HG03575 (cell line): Measurements from ENCODE around the gene SNX3.

ENCODE experiments used
- ATAC-seq: cut with Tn5 transposase; IDR thresholded peaks from one replicate; pipeline ENCODE4 v1.9.1; 2021; ENCODE audit not compliant: unreplicated experiment, insufficient number of reproducible peaks, low FRiP score; ENCODE audit errors: extremely low read depth

Gene SNX3

DNA sequence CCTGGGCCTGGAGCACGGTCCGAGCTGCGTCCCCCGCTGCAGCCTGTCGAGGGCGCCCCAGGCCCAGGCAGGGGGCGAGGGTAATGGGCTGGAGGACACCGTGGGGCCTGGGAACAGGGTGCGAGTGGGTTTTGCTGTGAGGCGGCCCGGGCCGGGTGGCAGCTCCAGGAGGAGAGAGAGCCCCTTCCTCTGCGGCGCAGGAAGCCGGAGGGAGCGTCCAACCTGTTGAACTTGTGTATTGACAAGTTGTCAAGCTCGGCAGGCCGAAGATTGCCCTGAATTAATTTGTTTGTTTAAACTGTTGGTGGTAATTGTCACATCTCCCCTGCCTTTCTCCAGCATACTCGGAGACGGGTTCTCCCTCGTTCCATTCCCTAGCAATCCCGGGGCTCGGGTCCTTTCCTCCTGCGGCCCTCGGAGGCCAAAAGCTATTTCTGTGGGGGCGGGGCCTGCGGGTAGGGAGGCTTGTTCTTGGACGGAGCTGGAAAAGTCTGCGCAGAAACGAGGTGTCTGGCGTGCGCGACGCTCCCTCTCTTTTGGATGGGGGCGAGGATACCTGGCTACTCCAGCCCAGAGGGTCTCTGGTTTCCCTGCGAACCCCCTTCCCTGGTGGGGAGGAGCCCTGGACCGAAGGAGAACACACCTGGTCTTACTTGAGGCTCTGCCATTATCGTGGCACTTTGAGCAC is 85.1 kb downstream of the SNX3 start:
- no peak for ATAC-seq

DNA sequence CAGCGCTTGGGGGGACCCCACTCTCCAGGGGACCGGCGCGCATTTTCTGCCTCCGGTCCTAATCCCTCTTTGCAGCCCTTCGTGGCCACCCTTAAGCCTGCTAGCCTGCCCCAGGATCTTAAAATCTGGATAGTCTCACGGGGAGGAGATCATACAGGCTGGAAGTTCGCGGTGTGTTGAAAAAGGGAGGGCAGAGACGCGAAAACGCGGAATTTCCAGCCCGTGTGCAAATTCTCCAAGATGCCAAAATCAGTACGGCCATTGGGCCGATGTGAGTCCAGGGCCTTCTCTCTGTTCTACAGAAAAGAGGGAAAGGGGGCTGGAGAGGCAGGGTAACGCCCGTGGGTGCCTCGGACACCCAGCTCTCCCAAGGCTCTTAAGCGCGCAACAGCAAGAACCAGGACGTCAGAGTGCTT is 85.7 kb downstream of the SNX3 start:
- no peak for ATAC-seq

DNA sequence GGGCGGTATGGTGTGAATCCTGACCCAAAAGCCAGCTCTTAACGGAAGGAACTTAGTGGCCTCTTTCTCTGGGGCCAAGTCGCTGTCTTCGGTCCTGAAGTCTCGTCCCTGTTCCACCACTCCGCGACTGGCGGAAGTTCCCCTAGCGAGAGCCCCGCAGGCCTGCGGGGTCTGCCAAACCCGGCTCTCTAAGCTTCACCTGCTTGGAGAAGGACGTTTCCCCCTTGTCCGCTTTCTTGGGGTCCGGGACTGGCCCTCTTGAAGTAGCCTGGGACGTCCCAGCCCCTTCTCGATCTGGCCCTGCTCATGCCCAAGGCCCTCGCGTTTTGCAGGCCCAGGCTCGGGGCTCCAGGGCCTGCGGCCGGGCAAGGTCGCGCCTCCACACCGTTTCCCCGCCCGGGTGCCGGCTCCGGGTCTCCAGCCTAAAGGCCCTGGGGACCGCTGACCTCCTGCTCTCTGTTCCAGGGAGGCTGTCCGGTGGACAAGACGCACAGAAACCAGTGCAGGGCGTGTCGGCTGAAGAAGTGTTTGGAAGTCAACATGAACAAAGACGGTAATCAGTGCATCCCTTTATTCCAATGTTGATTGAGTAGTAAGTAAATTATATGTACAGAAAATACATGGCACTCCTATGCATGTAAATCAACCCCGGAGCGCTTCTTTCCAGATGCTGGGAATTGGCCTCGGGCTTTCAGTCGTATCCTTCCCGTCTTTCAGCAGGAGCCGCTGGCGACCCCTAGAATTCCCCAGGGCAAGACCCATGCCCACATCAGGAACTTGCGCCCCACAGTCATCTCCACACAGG is 86.3 kb downstream of the SNX3 start:
- ATAC-seq = no peak

DNA sequence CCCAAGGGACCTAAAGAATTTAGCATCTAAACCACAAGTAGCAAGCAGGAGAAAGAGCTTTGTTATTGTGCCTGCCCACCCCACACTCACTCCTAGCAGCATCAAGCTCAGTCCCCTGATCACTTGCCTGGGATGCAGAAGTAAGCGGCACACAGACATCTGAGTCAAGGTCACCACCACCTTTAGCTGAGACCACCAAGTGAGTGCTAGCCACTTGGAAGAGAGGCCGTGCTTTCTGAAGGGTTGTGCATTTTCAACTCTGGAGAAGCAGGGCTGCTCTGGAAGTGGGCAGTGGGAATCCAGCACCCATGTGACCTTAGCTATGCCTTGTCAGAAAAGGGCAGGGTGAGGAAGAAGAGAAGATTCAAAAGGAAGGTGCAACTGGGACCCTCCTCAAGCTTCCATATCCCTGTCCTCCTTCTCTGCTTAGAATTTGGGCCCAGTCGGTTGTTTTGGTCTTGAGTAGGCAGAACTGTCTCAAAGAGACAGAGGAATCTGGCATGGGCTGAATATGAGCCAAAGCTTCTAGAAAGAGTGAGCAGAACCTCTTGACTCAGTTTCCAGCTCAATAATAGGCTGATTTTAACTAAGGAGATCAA is 88.8 kb downstream of the SNX3 start:
- no peak for ATAC-seq

DNA sequence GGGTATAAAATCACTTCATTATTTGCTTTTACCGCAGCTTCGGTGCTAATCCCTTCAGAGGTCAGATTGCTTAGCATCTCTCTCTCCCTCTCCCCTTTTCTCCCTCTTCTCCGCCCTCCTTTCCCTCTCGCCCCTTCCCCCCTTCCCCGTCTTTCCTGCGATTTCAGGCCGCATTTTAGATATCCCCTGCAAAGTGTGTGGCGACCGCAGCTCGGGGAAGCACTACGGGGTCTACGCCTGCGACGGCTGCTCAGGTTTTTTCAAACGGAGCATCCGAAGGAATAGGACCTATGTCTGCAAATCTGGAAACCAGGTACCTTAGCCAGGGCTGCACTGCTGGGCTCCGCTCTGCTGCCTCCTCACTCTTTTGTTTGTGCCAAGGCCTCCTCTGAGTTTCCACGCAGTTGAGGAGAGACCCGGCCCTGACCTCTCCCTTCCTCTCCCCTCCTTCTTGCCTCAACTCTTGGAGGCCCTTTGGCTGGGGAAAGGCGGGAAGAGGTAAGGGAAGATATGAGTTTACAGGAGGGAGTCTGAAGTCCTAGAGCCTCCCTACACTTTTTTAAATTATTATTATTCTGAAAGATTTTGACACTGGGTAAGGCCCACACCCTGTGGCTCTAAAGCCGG is 89.4 kb downstream of the SNX3 start:
- no peak for ATAC-seq

DNA sequence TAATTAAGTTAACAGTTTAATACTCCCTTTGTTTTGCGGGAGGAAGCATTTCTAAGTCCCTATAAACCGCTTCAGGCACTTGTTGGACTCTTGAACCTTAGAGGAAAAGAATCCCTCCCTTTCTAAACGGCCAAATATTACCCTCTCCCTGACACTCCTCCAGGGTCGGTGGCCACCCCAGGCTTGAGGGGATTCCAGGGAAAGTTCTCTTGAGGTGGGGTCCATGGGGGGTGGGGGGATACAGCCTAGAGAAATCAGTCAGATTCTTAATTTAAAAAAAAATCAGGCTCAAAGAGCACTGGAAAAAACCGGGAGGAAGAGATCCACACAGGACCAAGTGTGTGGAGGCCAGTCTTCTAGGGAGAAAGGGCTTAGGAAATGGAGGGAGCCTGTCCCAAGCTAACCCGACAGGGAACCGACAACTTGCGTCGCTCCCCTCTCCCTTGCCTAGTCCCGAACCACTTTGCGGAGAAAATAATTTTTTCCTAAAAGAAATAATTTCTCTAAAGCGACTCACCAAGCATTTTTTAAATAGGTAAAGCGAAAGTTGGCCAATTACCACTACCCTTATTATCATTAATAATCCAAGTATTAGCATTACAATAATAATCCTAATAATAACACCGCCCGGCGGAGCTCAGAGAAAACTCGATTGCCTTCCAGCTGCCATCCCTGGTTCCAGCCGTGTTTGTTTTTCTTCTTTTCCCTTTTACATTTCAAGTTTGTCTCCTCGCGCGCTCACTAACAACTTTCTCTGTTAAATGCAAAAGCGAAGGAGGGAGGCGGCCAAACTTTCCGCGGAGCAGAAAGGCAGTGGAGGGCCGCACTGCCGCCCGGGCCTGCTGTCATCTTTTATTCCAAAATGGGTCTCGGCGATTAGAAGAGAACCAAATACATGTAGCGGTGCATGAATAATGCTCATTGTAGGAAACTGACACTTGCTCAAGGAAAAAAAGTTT is 90.2 kb downstream of the SNX3 start:
- no peak for ATAC-seq

DNA sequence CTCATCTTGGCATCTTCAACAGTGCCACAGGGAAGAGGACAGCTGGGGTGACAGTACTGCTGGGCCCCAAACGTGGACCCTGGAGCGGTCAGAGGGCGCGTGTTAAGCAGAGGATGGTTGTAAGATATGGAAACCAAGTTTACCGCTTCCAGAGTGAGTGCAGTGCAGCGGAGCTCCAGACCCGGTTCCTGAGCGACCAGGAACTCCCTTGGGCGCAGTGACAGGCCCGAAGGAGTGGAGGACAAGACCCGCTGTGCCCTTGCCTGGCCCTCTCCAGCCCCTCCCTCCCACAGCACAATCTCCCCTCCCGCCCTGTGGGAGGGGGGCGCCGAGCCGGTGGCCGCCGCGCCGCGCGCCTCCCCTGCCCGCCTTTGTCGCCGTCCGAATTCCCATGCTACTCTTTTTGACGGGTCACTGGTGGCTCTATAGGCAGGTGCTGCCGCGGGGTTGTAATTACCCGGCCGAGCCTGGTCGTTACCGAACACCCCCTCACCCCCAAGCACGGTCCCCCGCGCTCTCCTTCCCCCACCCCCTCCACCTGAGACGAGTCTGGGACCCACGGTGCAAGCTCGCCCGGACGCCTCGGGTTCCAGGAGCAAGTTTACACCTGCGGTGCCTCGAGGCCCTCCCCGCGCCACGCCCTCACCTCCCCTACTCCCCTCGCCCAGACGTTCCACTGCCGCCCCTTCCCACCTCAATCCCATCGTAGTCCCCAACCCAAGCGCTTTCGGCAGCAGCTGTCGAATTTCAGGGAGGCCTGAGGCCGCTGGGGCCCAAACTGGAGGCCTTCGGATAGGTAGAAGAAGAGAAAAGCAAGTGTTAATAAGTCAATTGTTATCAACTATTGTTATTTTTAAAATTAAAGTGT is 91.1 kb downstream of the SNX3 start:
- ATAC-seq = no peak

DNA sequence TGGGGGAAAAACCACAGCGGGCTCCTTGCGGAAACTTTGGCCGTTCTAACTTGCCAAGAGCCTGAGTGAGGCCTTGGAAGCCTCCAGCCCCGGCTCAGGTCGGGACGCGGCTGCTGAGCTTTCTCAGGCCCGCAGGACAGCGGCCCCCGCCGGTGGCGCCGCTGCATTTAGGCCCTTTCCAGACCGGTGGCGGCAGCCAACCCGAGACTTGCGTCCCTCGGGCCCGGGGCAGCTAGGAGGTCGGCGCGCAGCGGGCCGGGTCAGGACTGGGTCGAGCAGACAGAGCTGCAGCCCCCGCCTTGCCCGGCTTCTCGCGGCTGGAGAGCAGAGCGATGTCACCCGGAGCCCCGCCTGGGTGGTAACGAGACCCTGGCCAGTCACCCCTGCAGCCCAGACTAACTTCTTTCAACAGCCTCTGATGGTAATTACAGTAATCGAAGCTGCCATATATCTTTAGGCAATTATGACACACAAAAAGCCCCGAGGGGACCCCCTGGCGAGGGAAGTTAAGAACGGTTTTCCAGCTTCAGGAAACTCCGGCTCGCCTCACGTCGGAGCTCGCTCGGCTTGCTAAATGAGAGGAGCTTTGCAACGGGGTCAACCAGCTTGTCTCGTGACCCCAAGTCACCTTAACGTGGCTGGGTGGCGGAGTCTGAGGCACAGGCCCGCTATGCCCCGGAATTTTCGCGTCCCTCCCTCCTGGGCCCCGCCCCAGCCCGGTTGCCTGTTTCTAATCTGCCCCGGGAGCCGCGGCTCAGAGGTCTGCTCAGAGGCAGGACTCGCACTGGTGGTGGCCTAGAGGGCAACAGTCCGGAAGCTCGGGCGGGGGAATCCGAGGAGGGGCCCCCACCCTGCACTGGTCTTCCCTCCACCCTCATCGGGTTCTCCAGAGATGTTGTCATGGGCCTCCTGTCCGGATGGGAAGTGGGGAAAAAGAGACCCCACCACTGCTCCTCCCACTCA is 92.1 kb downstream of the SNX3 start:
- ATAC-seq = no peak

DNA sequence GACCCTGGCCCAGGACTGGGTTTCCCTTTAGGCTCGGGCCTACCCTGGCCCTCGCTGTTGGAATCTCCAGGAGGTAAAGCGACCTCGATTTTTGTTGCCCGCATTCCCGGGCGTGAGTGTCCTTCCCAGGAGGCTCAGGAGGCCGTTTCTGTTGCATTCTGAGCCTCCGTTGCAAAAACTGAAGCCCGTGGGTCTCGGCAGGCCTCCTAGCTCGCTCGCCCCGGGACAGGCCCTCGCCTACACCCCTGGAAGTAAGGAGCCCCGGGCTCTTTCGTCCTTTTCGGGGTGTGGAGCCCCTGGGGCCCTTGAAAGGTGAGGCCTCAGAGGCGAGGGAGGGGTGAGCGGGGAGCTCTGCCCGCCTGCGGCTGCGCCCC is 92.8 kb downstream of the SNX3 start:
- no peak for ATAC-seq

DNA sequence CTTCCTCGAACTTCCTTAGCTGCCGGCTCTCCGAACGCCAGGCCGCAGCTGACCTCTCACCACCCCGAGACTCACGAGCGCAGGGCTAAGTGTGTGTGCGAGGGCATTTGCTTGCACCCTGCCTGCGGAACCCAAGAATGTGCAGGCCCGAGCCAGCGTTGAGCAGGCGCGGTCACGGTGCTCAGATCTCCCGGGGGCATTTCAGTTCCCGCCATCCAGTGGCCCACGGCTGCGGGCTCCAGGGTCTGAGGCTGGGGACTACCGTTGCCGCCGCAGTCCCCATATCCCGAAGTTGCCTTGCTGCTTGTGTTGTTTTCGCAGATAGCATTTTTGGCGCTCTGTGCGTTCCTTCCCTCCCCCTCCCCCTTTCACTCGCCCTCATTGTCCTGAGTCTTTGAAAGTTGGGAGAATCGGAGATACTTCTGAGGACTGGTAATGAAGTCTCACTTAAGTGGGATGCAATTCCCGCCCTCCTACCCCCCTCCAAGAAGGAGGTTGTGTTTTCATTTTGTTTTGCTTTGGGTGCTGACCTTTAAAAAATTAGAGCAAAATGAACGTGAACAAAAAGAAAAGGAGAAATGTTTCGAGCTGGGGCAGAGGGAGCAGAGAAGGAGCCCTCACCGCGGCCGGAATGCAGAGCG is 93.3 kb downstream of the SNX3 start:
- no peak for ATAC-seq

DNA sequence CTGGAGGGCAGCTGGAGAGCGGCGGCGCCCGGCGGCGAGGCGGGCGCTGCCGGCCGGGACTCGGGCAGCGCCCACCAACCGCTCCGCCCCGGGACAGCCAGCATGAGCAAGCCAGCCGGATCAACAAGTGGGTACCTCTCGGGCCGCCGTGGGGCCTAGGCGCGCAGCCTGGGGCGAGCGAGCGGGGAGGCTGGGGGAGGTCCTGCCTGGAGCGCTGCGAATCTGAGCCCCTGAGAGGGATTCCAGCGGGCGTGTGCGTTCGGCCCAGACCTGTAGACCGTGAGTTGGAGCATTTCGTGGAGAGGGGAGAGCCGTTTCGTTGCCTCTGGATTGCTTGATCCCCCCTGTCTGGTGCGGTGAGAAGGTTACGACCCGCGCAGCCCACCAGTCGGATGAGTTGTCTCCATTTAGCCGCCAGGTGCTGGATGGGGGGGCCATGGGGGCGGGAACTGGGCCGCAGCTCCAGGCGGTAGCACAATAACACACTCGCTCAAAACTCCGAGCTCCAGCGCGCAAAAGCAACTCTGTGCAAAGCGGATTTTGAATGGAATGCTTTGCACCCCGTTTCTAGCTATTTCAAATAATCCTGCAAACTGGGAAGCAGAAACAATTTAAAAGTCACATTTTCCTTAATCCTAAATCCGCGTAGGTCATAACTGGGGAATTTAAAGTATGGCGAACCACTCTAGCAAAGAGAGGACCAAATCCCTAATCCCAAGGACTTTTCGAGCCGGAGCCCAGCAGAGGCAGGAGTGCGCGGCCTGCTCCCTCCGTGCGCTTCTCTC is 94.0 kb downstream of the SNX3 start:
- ATAC-seq = no peak

DNA sequence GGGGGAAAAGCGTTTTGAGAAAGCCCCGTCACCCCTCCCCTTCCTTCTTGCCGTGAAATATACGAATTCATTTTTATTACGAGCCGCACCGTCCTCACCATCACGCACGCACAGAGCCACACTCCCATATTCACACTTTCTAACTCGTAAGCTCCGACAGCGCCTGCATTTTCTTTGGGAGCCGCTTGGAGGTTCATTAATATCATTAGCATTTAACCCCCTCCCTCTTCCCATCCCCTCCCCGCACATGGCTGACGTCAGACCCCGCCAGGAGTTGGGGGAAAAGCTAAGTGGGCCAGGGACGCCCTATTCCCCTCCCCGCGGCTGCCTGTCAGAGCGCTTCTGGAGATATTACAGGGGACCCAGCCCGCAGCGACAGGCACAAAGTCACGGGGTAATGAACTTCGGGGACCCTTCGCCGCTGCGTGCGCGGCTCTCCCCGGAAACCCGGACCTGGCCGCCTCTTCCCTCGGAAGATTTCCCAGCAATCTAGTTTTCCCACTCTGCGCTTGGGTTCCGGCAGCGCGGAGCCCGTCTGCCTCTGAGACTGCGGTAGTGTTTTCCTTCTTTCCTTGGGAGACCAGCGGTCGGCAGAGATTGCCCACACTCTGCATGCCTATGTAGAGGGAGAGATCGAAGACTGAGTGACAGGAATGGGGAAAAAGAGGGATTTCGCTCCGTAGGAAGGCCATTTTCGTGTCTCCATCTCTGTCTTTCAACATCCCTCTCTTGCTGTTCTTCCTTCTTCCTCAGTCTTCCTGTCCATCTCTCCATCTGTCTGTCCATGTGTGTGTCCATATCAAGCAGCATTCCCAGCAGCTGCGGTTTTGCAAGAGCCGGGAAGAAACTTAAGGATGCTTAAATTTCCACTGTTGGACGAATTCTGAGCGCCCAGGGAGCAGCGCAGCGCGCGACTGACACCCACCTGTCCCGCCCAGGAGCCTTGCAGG is 94.9 kb downstream of the SNX3 start, which contains the start of gene NR2E1:
Gene NR2E1, plus strand, starts transcription at position 309 of the 950 bp plus-strand sequence. CDS start 744 bp downstream, outside the sequence.
- ATAC-seq = no peak

DNA sequence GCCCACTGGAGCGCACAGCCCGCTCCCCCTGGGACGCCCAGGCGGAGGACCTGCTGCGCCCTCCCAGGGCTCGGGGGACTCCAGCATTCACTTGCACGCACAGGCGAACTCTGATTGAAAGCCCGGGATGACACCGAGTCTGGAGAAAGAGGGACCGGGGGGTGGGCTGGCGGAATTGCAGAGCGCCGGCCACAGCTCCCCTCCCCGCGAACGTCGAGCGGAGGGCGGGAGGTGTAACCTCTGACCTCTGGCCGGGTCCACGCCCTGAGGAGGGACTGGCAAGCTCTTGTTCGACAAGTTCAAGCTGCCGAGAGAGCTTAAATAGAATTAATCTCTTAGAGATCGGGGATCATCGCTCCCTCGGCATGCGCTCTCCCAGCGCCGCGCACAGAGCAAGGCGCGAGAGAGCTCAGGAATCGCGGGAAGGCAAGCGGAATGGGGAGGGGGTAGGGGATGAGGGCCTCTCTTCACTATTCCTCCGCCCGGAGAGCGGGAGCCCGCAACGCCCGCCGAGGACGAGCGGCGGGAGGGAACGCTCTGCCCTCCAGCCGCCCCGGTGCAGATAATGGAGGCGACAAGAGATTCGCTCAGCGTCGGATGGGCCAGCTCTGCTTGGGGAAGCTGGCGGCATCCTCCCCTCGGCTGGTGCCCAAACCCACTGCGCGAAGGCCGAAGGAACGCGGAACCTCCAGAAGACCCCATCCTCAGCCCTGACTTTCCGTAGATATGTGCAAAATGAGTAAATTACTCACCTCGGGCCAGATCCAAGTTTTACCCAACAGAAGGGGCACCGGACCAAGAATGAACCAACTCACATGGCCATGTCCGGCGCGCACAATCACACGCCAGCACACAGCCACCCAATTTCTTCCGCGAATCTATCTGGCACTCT is 95.8 kb downstream of the SNX3 start:
- ATAC-seq = no peak

DNA sequence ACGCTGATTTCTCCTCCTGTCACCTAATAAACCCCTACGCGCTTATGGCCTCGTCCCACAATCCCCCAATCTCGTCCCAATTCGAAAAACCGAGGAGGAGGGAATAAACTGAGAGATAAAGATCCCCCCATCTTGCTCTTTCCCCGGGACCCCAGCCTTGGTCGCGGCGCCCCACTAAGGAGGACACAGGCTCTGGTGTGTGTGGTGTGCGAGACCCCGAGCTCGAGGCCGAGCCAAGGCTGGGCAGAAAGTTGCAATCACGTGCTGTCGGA is 96.4 kb downstream of the SNX3 start:
- no peak for ATAC-seq
